Measurements from ENCODE around the gene CPS1. TPM values are rescaled to one million over a fixed set of nuclear protein-coding genes. Genes with fewer than 3 reads are reported as not detected.

Gene CPS1
- total RNA-seq (2021): 12.4 and 14.2 TPM in 2 replicates
- long read RNA-seq, full-length matches to known transcripts: 1 of 1 reads
- long read RNA-seq, partial matches to known transcripts: 0 of 1 reads
- long read RNA-seq, other reads (novel, unspliced or antisense): 0 of 1 reads

GRCh38 chr2:210556329-210556980 is at the start of gene CPS1:
Gene CPS1 (plus strand): TSS chr2:210556599. CDS start chr2:210556734, 135 bp downstream.
- no peak within 1 kb of the TSS for H3K14ac ChIP-seq (ENCODE audit: insufficient read depth, low read length)
- H3K9ac ChIP-seq (ENCODE audit: extremely low read depth, insufficient read length, low read length): no peak within 1 kb of the TSS
- H3K4me1 Mint-ChIP-seq: peaks cover 22 to 24% of the 10 kb centered on the region in 2 experiments
- H3K4me3 Mint-ChIP-seq: no peak within 1 kb of the TSS
- no peak within 1 kb of the TSS for H4K91ac ChIP-seq (ENCODE audit: insufficient read length, low read depth, low read length)
- no peak within 1 kb of the TSS for H4K8ac ChIP-seq (replicated peaks; ENCODE audit: insufficient read length, low read depth, low read length)
- H3T11ph ChIP-seq (ENCODE audit: low read length): no peak within 1 kb of the TSS
- no peak within 1 kb of the TSS for H3K56ac ChIP-seq (ENCODE audit: insufficient read length, low read depth, low read length)
- H3K9me3 Mint-ChIP-seq: no peaks in the 10 kb centered on the region
- no CpG with 5 or more reads among the region's 2 CpGs for WGBS (ENCODE audit: extremely low coverage, insufficient read length, low lambda C conversion rate)
- no peak within 1 kb of the TSS for H2BK12ac ChIP-seq (ENCODE audit: insufficient read length, low read depth, low read length)
- H3K27ac ChIP-seq (ENCODE audit: insufficient read length, low read depth, low read length): no peak within 1 kb of the TSS
- H3K23ac ChIP-seq (ENCODE audit: insufficient read length, low read depth, low read length): no peak within 1 kb of the TSS
- H3K27me3 ChIP-seq (ENCODE audit: insufficient read depth, low read length): no peaks in the 10 kb centered on the region
- H3K27ac Mint-ChIP-seq: peak within 1 kb of the TSS in 2 of 3 experiments; percentile 96 to 99; a peak in 6 of 7 replicates
- H2BK120ac ChIP-seq (ENCODE audit: low read depth, low read length, poor library complexity, severe bottlenecking): no peak within 1 kb of the TSS
- H3K79me2 ChIP-seq (ENCODE audit: insufficient read depth, low read length): no peaks in the 10 kb centered on the region
- H3K36me3 Mint-ChIP-seq (ENCODE audit: insufficient read depth in 1 of 3, low read depth in 3 of 3): no peaks in the 10 kb centered on the region
- no peak within 1 kb of the TSS for H3K4ac ChIP-seq (ENCODE audit: low read depth, low read length)
- no peak for DNase-seq
- no peak within 1 kb of the TSS for H2AK5ac ChIP-seq (ENCODE audit: insufficient read length, low read length)
- H2AFZ ChIP-seq (ENCODE audit: low read length): no peak within 1 kb of the TSS
- no peaks in the 10 kb centered on the region for H4K20me1 ChIP-seq (ENCODE audit: control insufficient read depth, insufficient read depth, insufficient read length)
- no peaks in the 10 kb centered on the region for H3K23me2 ChIP-seq (ENCODE audit: insufficient read length, low read depth, low read length, poor library complexity, severe bottlenecking)
- H3K27me3 Mint-ChIP-seq (ENCODE audit: low read depth): no peaks in the 10 kb centered on the region
- H2BK15ac ChIP-seq (ENCODE audit: low read depth, low read length): no peak within 1 kb of the TSS
- H4K5ac ChIP-seq (ENCODE audit: insufficient read length, low read depth, low read length): no peak within 1 kb of the TSS
- H3K4me1 ChIP-seq (ENCODE audit: insufficient read depth, low read length): peaks cover 2% of the 10 kb centered on the region; the same call in 1 of the 2 replicates
- no peak within 1 kb of the TSS for H3K18ac ChIP-seq (ENCODE audit: insufficient read length, low read depth, low read length)
- no peaks in the 10 kb centered on the region for H3K79me1 ChIP-seq (ENCODE audit: insufficient read depth, low read depth, low read length, poor library complexity, severe bottlenecking)
- H3K4me2 ChIP-seq (ENCODE audit: insufficient read depth, insufficient read length, low read length): no peak within 1 kb of the TSS
- no peak within 1 kb of the TSS for H2BK20ac ChIP-seq (ENCODE audit: low read depth, low read length, poor library complexity, severe bottlenecking)
- no peak within 1 kb of the TSS for H2BK5ac ChIP-seq (ENCODE audit: insufficient read length, low read length)
- no peaks in the 10 kb centered on the region for H3K9me3 ChIP-seq (ENCODE audit: control insufficient read depth, low read depth, low read length)
- no peak for TF ChIP-seq CTCF (conservative IDR thresholded peaks at IDR 0.05)

All from H9 (cell line).